HepG2 (cell line): ENCODE results near the gene RFC2. TPM values are rescaled to one million over a fixed set of nuclear protein-coding genes. Genes with fewer than 3 reads are reported as not detected.
A peak's percentile ranks its signal among the peaks of the same experiment; 100 is the strongest.

ENCODE experiments used
- ATAC-seq: fragments of 200-7000 bp; cut with Tn5 transposase; 3 replicates; pipeline ENCODE4 v1.9.1; 2020; ENCODE audit warnings: mild to moderate bottlenecking, moderate library complexity
- BruUV-seq: library from RNA; stranded (reverse); fragments of 400-500 nt; replicated peaks from 2 replicates; lab custom pipeline; 2021; lab: Mats Ljungman, UMichigan
- CTCF ChIA-PET: fragments of 300-600 bp; formaldehyde crosslinking; extraction: SDS; loops from one replicate; lab custom pipeline; 2021; ENCODE audit warnings: low total read pairs, inconsistent platforms, low intra/inter-chr PET ratio; lab: Yijun Ruan, JAX
- POLR2A ChIA-PET: fragments of 350-600 bp; sonication (Branson Sonifier 250); formaldehyde crosslinking; loops from one replicate; lab custom pipeline; 2020; ENCODE audit warnings: antibody characterized with exemption, inconsistent platforms; lab: Yijun Ruan, JAX
- DNase-seq: peaks from one replicate; pipeline ENCODE4 v3.0.0-alpha.2; 2015; ENCODE audit warnings: low spot score
- FAIRE-seq: peaks from 3 replicates; lab custom pipeline; 2011; peaks lifted over from hg19 to GRCh38; lab: Jason Lieb, UNC
- H2AFZ ChIP-seq: one replicate; pipeline ENCODE4 v1.6.1; 2011; ENCODE audit warnings: low read length, inconsistent platforms
- H3K27ac ChIP-seq: fragments of 300-600 bp; 3 replicates; pipeline ENCODE4 v1.8.0; 2011; ENCODE audit warnings: mixed run types, mild to moderate bottlenecking, mixed read lengths, low read length, inconsistent platforms; ENCODE audit not compliant: insufficient read depth; ENCODE audit errors: extremely low read length
- H3K27me3 ChIP-seq, 2 experiments: fragments of 200-600 bp in 1 of 2; 2 replicates in 1 of 2; 3 replicates in 1 of 2; pipeline versions ENCODE4 v1.6.0 to v1.8.0; 2011; ENCODE audit warnings: low read length in 2 of 2, mild to moderate bottlenecking in 2 of 2, moderate library complexity in 2 of 2, inconsistent platforms in 1 of 2; ENCODE audit not compliant: insufficient read depth in 2 of 2, control insufficient read depth in 1 of 2
- H3K36me3 ChIP-seq, 2 experiments: fragments of 200-600 bp in 1 of 2; replicated peaks in 1 of 2; 2 replicates in 1 of 2; 3 replicates in 1 of 2; pipeline versions ENCODE4 v1.5.1 to v1.8.0; 2011; ENCODE audit warnings: low read length in 2 of 2, inconsistent platforms in 1 of 2; ENCODE audit not compliant: insufficient read depth in 2 of 2, control insufficient read depth in 1 of 2
- H3K4me1 ChIP-seq: 2 replicates; pipeline ENCODE4 v1.5.1; 2012; ENCODE audit warnings: low read length, inconsistent platforms; ENCODE audit not compliant: insufficient read depth
- H3K4me2 ChIP-seq: 2 replicates; pipeline ENCODE4 v1.6.0; 2011; ENCODE audit warnings: low read depth, low read length, inconsistent platforms
- H3K4me3 ChIP-seq, 3 experiments: fragments of 200-600 bp in 1 of 3; sonication (generic), shearing (Covaris generic) in 1 of 3; replicated peaks in 1 of 3; 2 replicates each; pipeline ENCODE4 v1.5.1; 2011 to 2016; ENCODE audit warnings: low read length in 3 of 3, inconsistent platforms in 2 of 3, low read depth in 2 of 3, mild to moderate bottlenecking in 2 of 3, control low read depth in 1 of 3, mixed read lengths in 1 of 3; ENCODE audit not compliant: insufficient read depth in 1 of 3
- H3K79me2 ChIP-seq: one replicate; pipeline ENCODE4 v1.6.1; 2011; ENCODE audit warnings: low read length, inconsistent platforms; ENCODE audit not compliant: insufficient read depth
- H3K9ac ChIP-seq: 2 replicates; pipeline ENCODE4 v1.6.0; 2011; ENCODE audit warnings: mild to moderate bottlenecking, low read depth, low read length, inconsistent platforms; ENCODE audit not compliant: insufficient read depth
- H3K9me3 ChIP-seq: 2 replicates; pipeline ENCODE4 v1.5.1; 2012; ENCODE audit warnings: mild to moderate bottlenecking, low read length
- H4K20me1 ChIP-seq: 2 replicates; pipeline ENCODE4 v1.6.0; 2011; ENCODE audit warnings: inconsistent platforms, mild to moderate bottlenecking, low read length, moderate library complexity; ENCODE audit not compliant: insufficient read depth
- BHLHE40 ChIP-seq: IDR thresholded peaks from 2 replicates; pipeline ENCODE4 v1.6.1; 2011; ENCODE audit warnings: low read length, improper control_type of control experiment
- CTCF ChIP-seq: sonication (generic); formaldehyde crosslinking; IDR thresholded peaks from 2 replicates; pipeline ENCODE4 v1.5.0; 2020; ENCODE audit warnings: mild to moderate bottlenecking, missing genetic modification reagents, moderate library complexity
- MIER2 ChIP-seq: IDR thresholded peaks from 2 replicates; pipeline ENCODE4 v1.6.1; 2016; ENCODE audit warnings: missing biosample characterization, missing genetic modification reagents
- NFKB2 ChIP-seq: sonication (generic); formaldehyde crosslinking; IDR thresholded peaks from 2 replicates; pipeline ENCODE4 v1.4.0; 2020; ENCODE audit warnings: missing genetic modification reagents, borderline replicate concordance
- POLR2G ChIP-seq: fragments of 200-400 bp; formaldehyde crosslinking; IDR thresholded peaks from 2 replicates; pipeline ENCODE4 v1.6.1; 2018; ENCODE audit warnings: mild to moderate bottlenecking, low read depth, low read length, moderate library complexity
- RAD21 ChIP-seq: fragments of 450-650 bp; formaldehyde crosslinking; IDR thresholded peaks from 2 replicates; pipeline ENCODE4 v1.5.0; 2020; ENCODE audit warnings: mild to moderate bottlenecking
- SOX5 ChIP-seq: IDR thresholded peaks from 2 replicates; pipeline ENCODE4 v1.6.1; 2016; ENCODE audit warnings: borderline replicate concordance
- STAG1 ChIP-seq: sonication (generic); formaldehyde crosslinking; IDR thresholded peaks from 2 replicates; pipeline ENCODE4 v1.4.0; 2020; ENCODE audit warnings: missing genetic modification reagents
- ZBTB26 ChIP-seq: IDR thresholded peaks from 2 replicates; pipeline ENCODE4 v1.6.1; 2016; ENCODE audit warnings: missing compliant biosample characterization, missing genetic modification reagents, borderline replicate concordance
- ZFP36 ChIP-seq: fragments of 150-350 bp; IDR thresholded peaks from 2 replicates; pipeline ENCODE4 v1.6.1; 2018; ENCODE audit warnings: borderline replicate concordance, low read length, low read depth; ENCODE audit not compliant: partially characterized antibody
- WGBS: methylation state at CpG from one replicate; pipeline ENCODE4 v1.1.6; 2017; ENCODE audit warnings: low lambda C conversion rate; 5-methylcytosine and 5-hydroxymethylcytosine counted together
- in situ Hi-C: cut with HindIII; loops from 2 replicates; pipeline ENCODE4 v1.10.0; 2017; ENCODE audit warnings: low pct_unique_long_range_greater_than_20kb; ENCODE audit not compliant: extremely low pct_ligation_motif_present
- intact Hi-C: fragments of 100-400 bp; cut with micrococcal nuclease; formaldehyde crosslinking; loops from one replicate; pipeline ENCODE4 v1.10.0; 2022; ENCODE audit not compliant: unreplicated experiment
- polyA plus RNA-seq, 8 experiments: library from polyadenylated mRNA; depleted of rRNA in 3 of 8; stranded (reverse) in 7 of 8; unstranded in 1 of 8; fragments of >200 nt; fragmentation: Illumina TruSeq in 4 of 8; extraction: Trizol in 4 of 8; gene quantifications; 2 replicates each; pipeline versions ENCODE4 v1.2.1 to v1.2.3, GENCODE V29; 2011 to 2016; ENCODE audit warnings: low read depth in 4 of 8, missing spikeins in 1 of 8, mixed read lengths in 1 of 8; ENCODE audit not compliant: insufficient read depth in 1 of 8
- total RNA-seq, 5 experiments: library from RNA; depleted of rRNA; stranded (reverse); fragments of >200 nt; fragmentation: Illumina TruSeq; extraction: Trizol; gene quantifications; 2 replicates each; pipeline ENCODE4 v1.2.3, GENCODE V29; 2016; ENCODE audit warnings: low read depth in 1 of 5

RFC2 gene
- total and polyA plus RNA-seq, 2 of the 13 experiments (the other 11 are each of a cell fraction or from before 2014, with no cell fraction given), result 14.6 to 43.5 TPM

- TF ChIP-seq CTCF (CRISPR knock-in tag) (peak; percentile 48; the same call in 1 of the 2 replicates), ZBTB26 (CRISPR knock-in tag) (no peak), STAG1 (CRISPR knock-in tag) (peak; percentile 54), MIER2 (no peak), RAD21 (CRISPR knock-in tag) (0 out of 2 replicates have a peak, but pooled peaks have one; percentile 24)
Measured at GRCh38 chr7:74202841-74203556, 51.2 kb downstream of the RFC2 start (continued).

GRCh38 chr7:74199551-74200355 lies 54.4 kb downstream of the RFC2 start:
- Histone ChIP-seq H3K79me2 (no peaks in the 10 kb centered on the region), H3K9me3 (no peaks in the 10 kb centered on the region), H2AFZ (no peak overlapping the region), H3K4me1 (no peaks in the 10 kb centered on the region), H3K27ac (no peak overlapping the region), H3K4me3 (no peak overlapping the region), H3K36me3 (peaks cover 4 to 10% of the 10 kb centered on the region in 2 experiments; a peak in 4 of 5 replicates), H3K4me2 (no peak overlapping the region), H3K27me3 (no peaks in the 10 kb centered on the region), H4K20me1 (no peaks in the 10 kb centered on the region), H3K9ac (no peak overlapping the region)
- 91% methylated on average over 19 of the region's 19 CpGs for WGBS
- ATAC-seq (no peak; the same call in 2 of the 3 replicates), FAIRE-seq (no peak), DNase-seq (no peak)
- POLR2A ChIA-PET, result interaction anchor here (0.7 kb wide), 1 partner anchor 162 kb away, joined by 3 read pairs; no protein-coding TSS in a partner anchor
- TF ChIP-seq ZFP36 (no peak), NFKB2 (CRISPR knock-in tag) (no peak), POLR2G (0 out of 2 replicates have a peak, but pooled peaks have one; percentile 15), BHLHE40 (no peak), SOX5 (CRISPR knock-in tag) (no peak)
- CTCF ChIA-PET, result interaction anchor here (1.8 kb wide), 1 partner anchor 132 kb away, joined by 5 read pairs; no protein-coding TSS in a partner anchor
- BruUV-seq, result no TSS peak
- in situ Hi-C loops, result loop anchor here (25.0 kb wide), 1 partner anchor 363 kb away; no protein-coding TSS in a partner anchor
- intact Hi-C loops, result loop anchor here (5.0 to 10.0 kb wide), 2 partner anchors 65 to 132 kb away; no protein-coding TSS in a partner anchor
